AG08396 (cell line): ENCODE results near the gene PRKG1.
A peak's percentile ranks its signal among the peaks of the same experiment; 100 is the strongest.

ENCODE experiments used
- DNase-seq: peaks from one replicate; pipeline ENCODE4 v3.0.0; 2012; ENCODE audit warnings: low spot score, mixed read lengths

The PRKG1 gene

GRCh38 chr10:51935341-51935740, 861.1 kb downstream of the PRKG1 start:
- DNase-seq: no peak

GRCh38 chr10:51937308-51938140, 863.2 kb downstream of the PRKG1 start:
- peak; percentile 28 for DNase-seq

GRCh38 chr10:51950371-51950995, 876.2 kb downstream of the PRKG1 start:
- DNase-seq: no peak

- DNase-seq: no peak
Measured at GRCh38 chr10:51950996-51951555, 876.8 kb downstream of the PRKG1 start.

- DNase-seq: no peak
Measured at GRCh38 chr10:51951601-51952000, 877.3 kb downstream of the PRKG1 start.

- DNase-seq: no peak
Measured at GRCh38 chr10:51952056-51952455, 877.8 kb downstream of the PRKG1 start.

- no peak for DNase-seq
Measured at GRCh38 chr10:51955696-51956095, 881.4 kb downstream of the PRKG1 start.

- no peak for DNase-seq
Measured at GRCh38 chr10:51956822-51957221, 882.5 kb downstream of the PRKG1 start.

- peak; percentile 35 for DNase-seq
Measured at GRCh38 chr10:51960494-51960895, 886.2 kb downstream of the PRKG1 start.

GRCh38 chr10:51961401-51961800, 887.1 kb downstream of the PRKG1 start:
- no peak for DNase-seq

GRCh38 chr10:51964630-51965029, 890.3 kb downstream of the PRKG1 start:
- DNase-seq: no peak

GRCh38 chr10:51965451-51965850, 891.2 kb downstream of the PRKG1 start:
- DNase-seq: no peak

GRCh38 chr10:51972733-51973346, 898.6 kb downstream of the PRKG1 start:
- DNase-seq: no peak

- DNase-seq: no peak
Measured at GRCh38 chr10:51980752-51981151, 906.5 kb downstream of the PRKG1 start.

GRCh38 chr10:51981731-51982130, 907.4 kb downstream of the PRKG1 start:
- no peak for DNase-seq

GRCh38 chr10:51983481-51983880, 909.2 kb downstream of the PRKG1 start:
- DNase-seq: no peak

- DNase-seq: no peak
Measured at GRCh38 chr10:51985336-51985735, 911.0 kb downstream of the PRKG1 start.

- DNase-seq: no peak
Measured at GRCh38 chr10:51986516-51986915, 912.2 kb downstream of the PRKG1 start.

GRCh38 chr10:51993475-51993874, 919.2 kb downstream of the PRKG1 start:
- no peak for DNase-seq

- no peak for DNase-seq
Measured at GRCh38 chr10:51999096-51999495, 924.8 kb downstream of the PRKG1 start.

GRCh38 chr10:52004342-52004949, 930.2 kb downstream of the PRKG1 start:
- peak; percentile 48 for DNase-seq

GRCh38 chr10:52007091-52007490, 932.8 kb downstream of the PRKG1 start:
- DNase-seq: no peak
